Activated T-cell treated with anti-CD3 and anti-CD28 coated beads for 48 hours (primary cell): ENCODE results near the gene TSC1.

Experiments
- DNase-seq: peaks from one replicate; pipeline ENCODE4 v3.0.0-alpha.2; 2020; ENCODE audit warnings: low read depth

The TSC1 gene

GRCh38 chr9:132937463-132937901 is 6.9 kb downstream of the TSC1 start:
- DNase-seq: no peak

GRCh38 chr9:132935026-132935425 is 9.4 kb downstream of the TSC1 start:
- DNase-seq: no peak

- DNase-seq: no peak
Observed at GRCh38 chr9:132931178-132931735, 13.2 kb downstream of the TSC1 start.

GRCh38 chr9:132927704-132928103 is 16.7 kb downstream of the TSC1 start:
- no peak for DNase-seq

GRCh38 chr9:132923346-132923902 is 21.0 kb downstream of the TSC1 start:
- DNase-seq: no peak

- no peak for DNase-seq
Observed at GRCh38 chr9:132919614-132920268, 24.7 kb downstream of the TSC1 start.

- DNase-seq: no peak
Observed at GRCh38 chr9:132914924-132915323, 29.5 kb downstream of the TSC1 start.

GRCh38 chr9:132912131-132912530 is 32.3 kb downstream of the TSC1 start:
- DNase-seq: no peak

- no peak for DNase-seq
Observed at GRCh38 chr9:132910376-132910775, 34.0 kb downstream of the TSC1 start.

- DNase-seq: no peak
Observed at GRCh38 chr9:132909311-132909710, 35.1 kb downstream of the TSC1 start.

- no peak for DNase-seq
Observed at GRCh38 chr9:132908635-132909034, 35.8 kb downstream of the TSC1 start.

- DNase-seq: no peak
Observed at GRCh38 chr9:132905726-132906125, 38.7 kb downstream of the TSC1 start.

- no peak for DNase-seq
Observed at GRCh38 chr9:132903574-132904492, 40.6 kb downstream of the TSC1 start.

GRCh38 chr9:132901858-132902831 is 42.3 kb downstream of the TSC1 start:
- DNase-seq: peak; percentile 67

GRCh38 chr9:132898051-132898450 is 46.4 kb downstream of the TSC1 start:
- DNase-seq: no peak

- DNase-seq: no peak
Observed at GRCh38 chr9:132896906-132897305, 47.5 kb downstream of the TSC1 start.

- DNase-seq: no peak
Observed at GRCh38 chr9:132896264-132896663, 48.2 kb downstream of the TSC1 start.

- no peak for DNase-seq
Observed at GRCh38 chr9:132894862-132895835, 49.3 kb downstream of the TSC1 start.

GRCh38 chr9:132894346-132894745 is 50.1 kb downstream of the TSC1 start:
- DNase-seq: no peak

- DNase-seq: no peak
Observed at GRCh38 chr9:132892400-132892799, 52.0 kb downstream of the TSC1 start.
